ENCODE measurements around the gene CAAP1.

Gene CAAP1

GRCh38 chr9:26802921-26803320 is 89.7 kb downstream of the CAAP1 start:
- H3K4me1 Mint-ChIP-seq (ENCODE audit: low read depth): no peaks in the 10 kb centered on the region
- H3K4me3 Mint-ChIP-seq: no peak overlapping the region
- no peaks in the 10 kb centered on the region for H3K27me3 Mint-ChIP-seq
- H3K9me3 Mint-ChIP-seq: no peaks in the 10 kb centered on the region
- H3K27ac Mint-ChIP-seq: no peak overlapping the region
- no peak for DNase-seq
- H3K36me3 Mint-ChIP-seq (ENCODE audit: low read depth): no peaks in the 10 kb centered on the region

GRCh38 chr9:26801772-26802171 is 90.8 kb downstream of the CAAP1 start:
- Mint-ChIP-seq H3K9me3 (no peaks in the 10 kb centered on the region), H3K4me3 (no peak overlapping the region), H3K27me3 (no peaks in the 10 kb centered on the region), H3K4me1 (ENCODE audit: low read depth) (no peaks in the 10 kb centered on the region), H3K27ac (no peak overlapping the region), H3K36me3 (ENCODE audit: low read depth) (no peaks in the 10 kb centered on the region)
- no peak for DNase-seq

- no peak overlapping the region for H3K27ac Mint-ChIP-seq
- DNase-seq: no peak
- no peaks in the 10 kb centered on the region for H3K36me3 Mint-ChIP-seq (ENCODE audit: low read depth)
- no peak overlapping the region for H3K4me3 Mint-ChIP-seq
- H3K9me3 Mint-ChIP-seq: no peaks in the 10 kb centered on the region
- H3K4me1 Mint-ChIP-seq (ENCODE audit: low read depth): no peaks in the 10 kb centered on the region
- no peaks in the 10 kb centered on the region for H3K27me3 Mint-ChIP-seq
These were observed 92.3 kb downstream of the CAAP1 start for GRCh38 chr9:26800322-26800721.

- H3K4me3 Mint-ChIP-seq: no peak overlapping the region
- DNase-seq: no peak
- no peaks in the 10 kb centered on the region for H3K27me3 Mint-ChIP-seq
- no peak overlapping the region for H3K27ac Mint-ChIP-seq
- no peaks in the 10 kb centered on the region for H3K4me1 Mint-ChIP-seq (ENCODE audit: low read depth)
- H3K9me3 Mint-ChIP-seq: peaks cover 9% of the 10 kb centered on the region
- H3K36me3 Mint-ChIP-seq (ENCODE audit: low read depth): no peaks in the 10 kb centered on the region
These were observed 101.3 kb downstream of the CAAP1 start for GRCh38 chr9:26791274-26791673.

Data from activated T-cell treated with anti-CD3 and anti-CD28 coated beads, Interleukin-2, amount 50 U/mL, for 24 hours (primary cell).